Ascending aorta (tissue), 2 donors: ENCODE data around the gene TTC24. TPM values are rescaled to one million over a fixed set of nuclear protein-coding genes. Genes with fewer than 3 reads are reported as not detected.

Source experiments
- DNase-seq, 2 donors: peaks; one replicate each; pipeline ENCODE4 v3.0.0-alpha.2; 2019; ENCODE audit warnings: low spot score in 2 of 2
- H3K27ac ChIP-seq, 2 donors: fragments of 200-600 bp; sonication (generic); one replicate each; pipeline ENCODE4 v1.5.1; 2016 to 2017; ENCODE audit warnings: mild to moderate bottlenecking in 1 of 2
- H3K27me3 ChIP-seq: fragments of 200-600 bp; sonication (generic); one replicate; pipeline ENCODE4 v1.5.1; 2017
- H3K36me3 ChIP-seq, 2 donors: fragments of 200-600 bp; sonication (generic); one replicate each; pipeline ENCODE4 v1.5.1; 2016
- H3K4me1 ChIP-seq, 2 donors: fragments of 200-600 bp; sonication (generic); one replicate each; pipeline ENCODE4 v1.5.1; 2016 to 2017; ENCODE audit warnings: mild to moderate bottlenecking in 1 of 2
- H3K4me3 ChIP-seq, 2 donors: fragments of 200-600 bp; sonication (generic); one replicate each; pipeline ENCODE4 v1.5.1; 2016 to 2017; ENCODE audit warnings: mild to moderate bottlenecking in 1 of 2
- H3K9me3 ChIP-seq, 2 donors: fragments of 200-600 bp; sonication (generic); one replicate each; pipeline ENCODE4 v1.5.1; 2016
- intact Hi-C: fragments of 100-400 bp; cut with DNase I; formaldehyde crosslinking; loops from one replicate; pipeline ENCODE4 v1.15.1; 2023
- total RNA-seq: library from RNA; depleted of rRNA; stranded (reverse); fragments of >200 nt; gene quantifications from one replicate; pipeline ENCODE4 v1.1.0, GENCODE V29; 2016
- TF ChIP-seq, protein P1 (sequence below), 3 experiments: fragments of 200-600 bp in 2 of 3; fragments of 450-650 bp in 1 of 3; sonication (generic) in 2 of 3; IDR thresholded peaks; one replicate each; pipeline ENCODE4 v1.5.1; 2016 to 2019; ENCODE audit warnings: antibody characterized with exemption in 3 of 3, mild to moderate bottlenecking in 1 of 3, moderate library complexity in 1 of 3

Gene TTC24
- total RNA-seq, 1 donor from 2014 or later: not detected

DNA sequence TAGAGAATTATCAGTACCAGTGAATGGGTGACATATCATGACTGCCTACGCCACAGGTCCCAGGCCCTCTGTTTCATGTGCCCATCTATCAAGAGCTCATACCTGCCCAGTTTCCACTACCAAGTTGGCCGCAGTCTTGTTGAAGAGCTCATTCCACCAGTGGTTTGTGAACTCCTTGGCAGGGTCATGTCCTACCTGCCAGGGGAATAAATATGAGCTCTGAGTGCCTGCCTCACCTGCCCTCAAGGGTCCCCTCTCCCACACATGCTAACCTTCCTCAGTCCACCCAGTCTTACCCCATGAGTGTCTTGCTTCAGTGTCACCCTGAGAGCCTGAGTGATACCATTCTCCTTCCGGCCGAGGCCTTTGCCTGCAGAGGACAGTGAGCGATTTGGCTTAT, 18.6 kb downstream of the TTC24 start:
- Histone ChIP-seq H3K36me3 (peaks cover 3 to 40% of the 10 kb centered on the region in 2 donors), H3K4me1 (peaks cover 6 to 13% of the 10 kb centered on the region in 2 donors), H3K4me3 (no peak overlapping the region), H3K27ac (no peak overlapping the region), H3K9me3 (no peaks in the 10 kb centered on the region), H3K27me3 (no peaks in the 10 kb centered on the region)
- DNase-seq: no peak
- TF ChIP-seq, protein P1, sequence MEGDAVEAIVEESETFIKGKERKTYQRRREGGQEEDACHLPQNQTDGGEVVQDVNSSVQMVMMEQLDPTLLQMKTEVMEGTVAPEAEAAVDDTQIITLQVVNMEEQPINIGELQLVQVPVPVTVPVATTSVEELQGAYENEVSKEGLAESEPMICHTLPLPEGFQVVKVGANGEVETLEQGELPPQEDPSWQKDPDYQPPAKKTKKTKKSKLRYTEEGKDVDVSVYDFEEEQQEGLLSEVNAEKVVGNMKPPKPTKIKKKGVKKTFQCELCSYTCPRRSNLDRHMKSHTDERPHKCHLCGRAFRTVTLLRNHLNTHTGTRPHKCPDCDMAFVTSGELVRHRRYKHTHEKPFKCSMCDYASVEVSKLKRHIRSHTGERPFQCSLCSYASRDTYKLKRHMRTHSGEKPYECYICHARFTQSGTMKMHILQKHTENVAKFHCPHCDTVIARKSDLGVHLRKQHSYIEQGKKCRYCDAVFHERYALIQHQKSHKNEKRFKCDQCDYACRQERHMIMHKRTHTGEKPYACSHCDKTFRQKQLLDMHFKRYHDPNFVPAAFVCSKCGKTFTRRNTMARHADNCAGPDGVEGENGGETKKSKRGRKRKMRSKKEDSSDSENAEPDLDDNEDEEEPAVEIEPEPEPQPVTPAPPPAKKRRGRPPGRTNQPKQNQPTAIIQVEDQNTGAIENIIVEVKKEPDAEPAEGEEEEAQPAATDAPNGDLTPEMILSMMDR (IDR thresholded peaks at IDR 0.05): no peak
- intact Hi-C loops: no loop called here

DNA sequence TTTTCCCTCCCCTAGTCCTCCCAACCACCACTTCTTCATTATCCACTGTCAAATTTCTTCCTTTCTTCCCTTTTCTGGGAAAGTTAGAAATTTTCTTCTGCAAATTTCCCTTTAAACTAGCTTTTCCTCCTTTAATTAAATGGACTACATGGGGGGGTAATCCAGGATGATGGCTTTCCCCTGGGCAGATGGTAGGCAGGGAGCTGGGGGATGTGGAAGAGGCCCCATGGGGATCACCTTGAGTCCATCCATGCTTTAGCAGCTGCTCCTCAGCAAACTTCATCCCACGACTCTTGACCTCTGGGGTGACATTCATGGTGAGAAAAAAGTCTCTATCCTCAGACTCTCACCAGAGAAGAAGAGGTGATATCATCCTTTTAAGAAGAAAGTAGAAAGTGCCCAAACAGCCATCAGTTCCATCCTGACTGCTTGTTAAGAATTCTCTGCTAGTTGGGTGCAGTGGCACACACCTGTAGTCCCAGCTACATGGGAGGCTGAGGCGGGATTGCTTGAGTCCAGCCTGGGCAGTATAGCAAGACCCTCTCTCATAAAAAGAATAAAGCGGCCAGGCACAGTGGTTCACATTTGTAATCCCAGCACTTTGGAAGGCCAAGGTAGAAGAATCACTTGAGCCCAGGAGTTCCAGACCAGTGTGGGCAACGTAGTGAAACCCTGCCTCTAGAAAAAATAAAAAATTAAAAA, 19.4 kb downstream of the TTC24 start:
- Histone ChIP-seq H3K9me3 (no peaks in the 10 kb centered on the region), H3K27me3 (no peaks in the 10 kb centered on the region), H3K27ac (no peak overlapping the region), H3K4me1 (peaks cover 6 to 13% of the 10 kb centered on the region in 2 donors), H3K4me3 (no peak overlapping the region), H3K36me3 (peaks cover 3 to 38% of the 10 kb centered on the region in 2 donors)
- intact Hi-C loops: no loop called here
- DNase-seq: no peak
- TF ChIP-seq, protein P1 (IDR thresholded peaks at IDR 0.05): no peak

DNA sequence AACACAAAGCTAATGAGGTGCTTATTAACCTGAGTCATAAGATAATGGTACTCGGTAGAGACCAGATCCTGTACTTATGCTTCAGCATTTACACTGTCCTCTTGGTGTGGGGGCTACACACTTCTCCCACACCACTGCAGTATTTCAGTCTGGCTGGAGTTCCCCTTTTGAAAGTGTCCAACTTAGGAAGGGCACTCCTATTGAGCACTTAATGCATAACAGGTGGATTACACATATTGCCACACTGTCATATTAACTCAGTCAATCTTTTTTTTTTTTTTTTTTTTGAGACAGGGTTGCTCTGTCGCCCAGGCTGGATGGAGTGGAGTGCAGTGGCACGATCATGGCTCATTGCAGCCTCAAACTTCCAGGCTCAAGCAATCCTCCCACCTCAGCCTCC, 20.3 kb downstream of the TTC24 start:
- H3K9me3 ChIP-seq: no peaks in the 10 kb centered on the region
- H3K4me1 ChIP-seq: peaks cover 6 to 13% of the 10 kb centered on the region in 2 donors
- peaks cover 0 to 32% of the 10 kb centered on the region in 2 donors for H3K36me3 ChIP-seq
- H3K27ac ChIP-seq: no peak overlapping the region
- DNase-seq: no peak
- intact Hi-C loops: loop anchor here (2.0 kb wide), 1 partner anchor 143 kb away; no protein-coding TSS in a partner anchor
- no peak overlapping the region for H3K4me3 ChIP-seq
- H3K27me3 ChIP-seq: no peaks in the 10 kb centered on the region
- TF ChIP-seq, protein P1 (IDR thresholded peaks at IDR 0.05): no peak

DNA sequence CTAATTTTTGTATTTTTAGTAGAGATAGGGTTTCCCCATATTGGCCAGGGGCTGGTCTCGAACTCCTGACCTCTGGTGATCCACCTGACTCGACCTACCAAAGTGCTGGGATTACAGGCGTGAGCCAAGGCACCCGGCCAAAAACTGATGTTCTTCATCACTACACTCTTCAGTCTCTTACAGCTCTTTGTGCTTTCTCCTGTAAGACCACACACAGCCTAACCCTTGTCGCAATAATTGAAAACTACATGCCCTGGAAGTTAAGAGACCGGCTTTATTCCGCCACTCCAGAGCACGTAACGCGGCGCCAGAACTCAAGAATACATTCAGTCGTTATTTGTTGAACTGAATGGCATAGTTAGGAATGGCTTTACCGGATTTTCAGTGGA, 21.2 kb downstream of the TTC24 start:
- Histone ChIP-seq H3K4me1 (peaks cover 6 to 13% of the 10 kb centered on the region in 2 donors), H3K36me3 (peaks cover 0 to 25% of the 10 kb centered on the region in 2 donors), H3K27me3 (no peaks in the 10 kb centered on the region), H3K9me3 (no peaks in the 10 kb centered on the region), H3K27ac (peak overlapping the region; percentile 77 to 83), H3K4me3 (peak overlapping the region; percentile 66 to 83)
- TF ChIP-seq, protein P1 (IDR thresholded peaks at IDR 0.05): no peak
- DNase-seq: no peak
- intact Hi-C loops: loop anchor here (2.0 kb wide), 1 partner anchor 144 kb away; no protein-coding TSS in a partner anchor

DNA sequence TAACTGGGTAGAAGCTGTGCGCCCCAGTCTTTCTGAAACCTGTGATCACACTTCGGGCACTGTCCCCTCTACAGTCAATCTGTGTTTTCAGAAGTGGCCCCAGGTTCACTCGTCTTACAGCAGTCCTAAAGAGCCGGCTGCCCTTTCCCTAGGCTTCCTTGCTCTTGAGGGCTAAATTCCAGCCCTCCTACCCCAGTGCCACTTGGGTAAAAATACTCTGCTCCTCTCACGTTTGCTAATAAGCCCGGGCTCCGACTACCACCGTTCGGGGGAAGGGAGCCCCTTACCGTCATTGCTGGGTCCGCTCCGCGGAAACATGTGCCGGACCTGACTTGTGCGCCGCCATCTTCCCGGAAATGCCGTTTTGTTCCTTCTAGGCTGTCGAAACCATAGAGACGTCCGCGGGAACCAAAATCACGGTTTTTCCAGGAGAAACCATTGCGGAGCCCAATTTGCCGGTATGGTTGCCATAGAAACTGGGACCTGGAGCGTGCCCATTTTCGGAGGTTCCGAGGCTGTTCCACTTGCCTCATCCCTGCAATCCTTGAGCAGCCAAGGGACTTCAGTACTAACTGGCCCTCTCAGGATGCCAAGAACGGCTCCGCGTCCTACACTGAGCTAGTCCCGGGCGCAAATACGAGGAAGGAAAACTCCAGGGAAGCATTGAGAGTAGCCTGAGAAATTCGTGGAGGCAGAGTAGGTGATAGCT, 21.8 kb downstream of the TTC24 start, which contains the start of gene GPATCH4:
Gene GPATCH4, minus strand, starts transcription at position 358 of the 709 bp plus-strand sequence.
- Histone ChIP-seq H3K9me3 (no peaks in the 10 kb centered on the region), H3K4me1 (peaks cover 6 to 13% of the 10 kb centered on the region in 2 donors), H3K27ac (peak within 1 kb of the TSS; percentile 77 to 83), H3K36me3 (peaks cover 0 to 20% of the 10 kb centered on the region in 2 donors), H3K4me3 (peak within 1 kb of the TSS; percentile 66 to 83), H3K27me3 (no peaks in the 10 kb centered on the region)
- TF ChIP-seq, protein P1 (IDR thresholded peaks at IDR 0.05): peak in 1 of 3 experiments; percentile 12
- intact Hi-C loops: loop anchor here (2.0 kb wide), 1 partner anchor 144 kb away; no protein-coding TSS in a partner anchor
- peak; percentile 36 to 91 for DNase-seq
